HL-60 (cell line): ENCODE measurements around the gene CD99L2.

Experiments used
- DNase-seq, 2 experiments: peaks; one replicate each; pipeline ENCODE4 v3.0.0-alpha.2; 2010 to 2020; ENCODE audit warnings: low read depth in 1 of 2, low spot score in 1 of 2
- H3K27ac ChIP-seq: fragments of 250-450 bp; sonication (Bioruptor Pico); replicated peaks from 2 replicates; pipeline ENCODE4 v1.5.1; 2020; ENCODE audit warnings: mild to moderate bottlenecking, moderate library complexity
- H3K27me3 ChIP-seq: fragments of 250-450 bp; sonication (Bioruptor Pico); 2 replicates; pipeline ENCODE4 v1.5.1; 2021; ENCODE audit warnings: mild to moderate bottlenecking, moderate library complexity; ENCODE audit not compliant: insufficient read depth, poor library complexity, severe bottlenecking
- H3K4me3 ChIP-seq: replicated peaks from 2 replicates; pipeline ENCODE4 v1.5.1; 2011; ENCODE audit warnings: mild to moderate bottlenecking, control low read depth, low read length; ENCODE audit not compliant: insufficient read depth
- CTCF ChIP-seq: IDR thresholded peaks from one replicate; pipeline ENCODE4 v1.5.1; 2011; ENCODE audit warnings: low read length, control low read depth, inconsistent platforms; ENCODE audit not compliant: insufficient read depth
- GABPA ChIP-seq: IDR thresholded peaks from 2 replicates; pipeline ENCODE4 v1.6.1; 2012; ENCODE audit warnings: low read depth
- POLR2AphosphoS5 ChIP-seq: IDR thresholded peaks from 2 replicates; pipeline ENCODE4 v1.6.1; 2012; ENCODE audit warnings: low read depth
- REST ChIP-seq: IDR thresholded peaks from 2 replicates; pipeline ENCODE4 v1.6.1; 2012; ENCODE audit warnings: low read depth; ENCODE audit not compliant: insufficient replicate concordance
- SPI1 ChIP-seq: IDR thresholded peaks from 2 replicates; pipeline ENCODE4 v1.6.1; 2012; ENCODE audit warnings: low read depth, mild to moderate bottlenecking, borderline replicate concordance

CD99L2 gene

GRCh38 chrX:150905293-150905692 lies 6.8 kb upstream of the CD99L2 start:
- no peak for DNase-seq
- TF ChIP-seq POLR2AphosphoS5 (no peak), SPI1 (no peak), REST (no peak), CTCF (no peak), GABPA (no peak)
- Histone ChIP-seq H3K4me3 (no peak overlapping the region), H3K27me3 (no peaks in the 10 kb centered on the region), H3K27ac (no peak overlapping the region)

GRCh38 chrX:150903110-150903508 lies 4.6 kb upstream of the CD99L2 start:
- no peak overlapping the region for H3K27ac ChIP-seq
- no peaks in the 10 kb centered on the region for H3K27me3 ChIP-seq
- DNase-seq, result no peak
- TF ChIP-seq CTCF, result no peak
- no peak overlapping the region for H3K4me3 ChIP-seq

DNA sequence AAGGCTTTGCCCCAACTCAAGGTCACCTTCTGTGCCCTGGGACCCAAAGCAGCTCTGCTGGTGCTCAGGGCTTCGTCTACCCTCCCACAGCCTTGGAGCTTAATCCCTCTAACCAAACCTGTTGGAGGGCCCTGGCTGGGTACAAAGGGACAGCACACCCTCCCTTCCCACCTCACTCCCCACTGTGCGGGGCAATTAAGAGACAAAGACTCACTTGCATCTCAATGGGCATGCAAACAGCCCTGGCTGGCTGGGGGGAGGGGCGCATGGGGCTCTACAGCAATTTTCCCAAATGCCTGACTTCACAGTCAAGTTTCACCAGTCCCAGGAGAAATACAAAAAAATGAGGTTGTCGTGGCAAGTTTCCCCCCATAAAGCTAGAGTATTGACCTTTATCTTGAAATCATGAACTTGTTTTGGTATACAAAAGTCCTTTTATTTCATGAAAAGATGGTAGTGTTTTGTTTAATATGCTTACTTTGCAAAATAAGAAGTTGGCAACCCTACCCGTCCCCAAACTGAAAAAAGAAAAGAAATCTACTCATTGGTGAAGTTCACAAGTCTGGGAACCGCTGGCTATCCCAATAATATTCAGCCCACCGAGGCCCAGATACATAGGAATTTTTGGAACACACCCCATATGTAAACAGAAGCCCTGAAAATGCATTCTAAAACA lies 4.1 kb upstream of the CD99L2 start:
- Histone ChIP-seq H3K27ac (no peak overlapping the region), H3K27me3 (no peaks in the 10 kb centered on the region), H3K4me3 (no peak overlapping the region)
- TF ChIP-seq REST (no peak), GABPA (no peak), CTCF (no peak), POLR2AphosphoS5 (no peak), SPI1 (no peak)
- no peak for DNase-seq

- TF ChIP-seq REST, result no peak
- TF ChIP-seq CTCF, result no peak
- peak; percentile 74; the same call in 1 of the 2 replicates for TF ChIP-seq SPI1
- TF ChIP-seq POLR2AphosphoS5, result no peak
- TF ChIP-seq GABPA, result no peak
- H3K27me3 ChIP-seq, result no peaks in the 10 kb centered on the region
- peak; percentile 28 to 73 for DNase-seq
- peak overlapping the region; percentile 83 for H3K27ac ChIP-seq
- H3K4me3 ChIP-seq, result peak overlapping the region; percentile 51
Measured at GRCh38 chrX:150899191-150899757, 806 bp upstream of the CD99L2 start.
